Activated B cell treated with CpG ODN at 0.5 μM for 24 hours (primary cell): Measurements from ENCODE around the gene RBM47. TPM values are rescaled to one million over a fixed set of nuclear protein-coding genes. Genes with fewer than 3 reads are reported as not detected.
"Not testable (repeated sequence)": the region's sequence is repeated elsewhere in the genome, so short reads cannot be mapped to it uniquely, and the experiment has no call there.

Experiments used
- ATAC-seq: fragments of 200-7000 bp; cut with Tn5 transposase; one replicate; pipeline ENCODE4 v1.10.0; 2021; ENCODE audit warnings: low read depth, mild to moderate bottlenecking, moderate library complexity
- CTCF ChIA-PET: fragments of 350-600 bp; sonication (Branson Sonifier 250); formaldehyde crosslinking; loops from one replicate; lab custom pipeline; 2021; ENCODE audit warnings: antibody characterized with exemption; lab: Charles Lee
- POLR2A ChIA-PET: fragments of 350-600 bp; sonication (Branson Sonifier 250); formaldehyde crosslinking; loops from one replicate; lab custom pipeline; 2021; ENCODE audit warnings: antibody characterized with exemption; lab: Charles Lee
- DNase-seq: peaks from one replicate; pipeline ENCODE4 v3.0.0; 2022
- H3K27ac Mint-ChIP-seq: one replicate; pipeline ENCODE4 v1.8.0; 2020; ENCODE audit warnings: mixed read lengths
- H3K27me3 Mint-ChIP-seq: one replicate; pipeline ENCODE4 v1.8.0; 2021; ENCODE audit warnings: mixed read lengths
- H3K36me3 Mint-ChIP-seq: one replicate; pipeline ENCODE4 v1.8.0; 2021; ENCODE audit warnings: low read depth, mixed read lengths
- H3K4me1 Mint-ChIP-seq: one replicate; pipeline ENCODE4 v1.8.0; 2021; ENCODE audit warnings: mixed read lengths
- H3K4me3 Mint-ChIP-seq: one replicate; pipeline ENCODE4 v1.8.0; 2020; ENCODE audit warnings: mild to moderate bottlenecking, mixed read lengths
- H3K9me3 Mint-ChIP-seq: one replicate; pipeline ENCODE4 v1.8.0; 2020; ENCODE audit warnings: mixed read lengths
- CTCF ChIP-seq: fragments of 200-600 bp; IDR thresholded peaks from one replicate; pipeline ENCODE4 v1.8.0; 2022; ENCODE audit warnings: antibody characterized with exemption, mild to moderate bottlenecking
- intact Hi-C: fragments of 100-400 bp; cut with micrococcal nuclease; formaldehyde crosslinking; loops from one replicate; pipeline ENCODE4 v1.15.1; 2024
- total RNA-seq: library from RNA; stranded (reverse); gene quantifications from 2 replicates; pipeline ENCODE4 v1.2.3, GENCODE V29; 2022

Gene RBM47
- total RNA-seq, 1 donor from 2014 or later, result 8.0 TPM

DNA sequence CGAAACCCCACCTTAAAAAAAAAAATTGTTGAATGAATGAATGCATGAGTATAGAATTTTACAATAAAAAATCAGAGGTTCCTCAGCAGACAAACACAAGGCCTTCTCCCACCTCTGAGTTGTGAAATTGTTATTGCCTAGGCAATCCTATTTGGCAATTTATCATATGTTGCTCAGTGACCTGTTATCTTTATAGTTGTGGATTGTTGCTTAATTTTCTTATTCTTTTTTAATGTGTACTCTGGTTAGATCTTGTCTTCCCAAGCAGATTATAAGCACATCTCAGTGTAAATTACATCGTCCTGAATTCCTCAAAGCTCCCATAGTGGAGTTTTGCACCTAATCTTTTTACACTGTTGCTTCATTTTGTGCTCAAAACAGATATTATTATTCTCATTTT lies 71.9 kb downstream of the RBM47 start:
- ATAC-seq (no peak), DNase-seq (no peak)
- Mint-ChIP-seq H3K4me1 (peaks cover 28% of the 10 kb centered on the region), H3K4me3 (no peak overlapping the region), H3K27me3 (no peaks in the 10 kb centered on the region), H3K36me3 (no peaks in the 10 kb centered on the region), H3K27ac (no peak overlapping the region), H3K9me3 (no peaks in the 10 kb centered on the region)
- POLR2A ChIA-PET, result no interaction called here
- TF ChIP-seq CTCF, result no peak
- intact Hi-C loops, result no loop called here
- CTCF ChIA-PET, result no interaction called here

DNA sequence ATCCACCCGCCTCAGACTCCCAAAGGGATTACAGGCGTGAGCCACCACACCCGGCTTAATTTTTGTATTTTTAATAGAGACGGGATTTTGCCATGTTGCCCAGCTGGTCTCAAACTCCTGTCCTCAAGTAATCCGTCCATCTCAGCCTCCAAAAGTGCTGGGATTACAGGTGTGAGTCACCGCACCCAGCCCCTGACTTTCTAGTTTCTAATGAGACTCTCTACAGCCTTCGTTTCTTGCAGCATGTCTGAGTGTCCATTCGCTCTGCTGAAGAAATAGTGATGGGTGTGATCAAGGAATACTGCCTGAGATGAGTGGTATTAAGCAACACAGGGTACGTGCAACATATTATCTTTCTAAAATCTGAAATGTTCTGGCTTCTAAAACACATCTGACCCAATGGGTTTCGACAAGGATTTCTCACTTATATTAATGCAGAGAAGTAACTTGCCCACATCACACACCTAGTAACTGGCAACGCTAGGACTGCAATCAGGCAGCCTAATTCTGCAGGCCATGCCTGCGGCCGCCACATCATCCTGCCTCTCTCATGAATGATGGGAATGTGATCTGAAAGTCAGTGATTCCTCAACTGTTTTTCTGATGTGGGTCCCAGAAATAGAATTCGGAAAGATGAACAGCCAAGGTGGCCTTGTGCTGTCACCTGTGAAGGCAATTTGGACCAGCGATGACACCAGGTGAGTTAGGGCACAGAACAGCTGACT lies 74.3 kb downstream of the RBM47 start:
- POLR2A ChIA-PET, result interaction anchor here (0.7 kb wide), 1 partner anchor 337 kb away, joined by 3 read pairs; no protein-coding TSS in a partner anchor
- CTCF ChIA-PET, result no interaction called here
- no peak for ATAC-seq

GRCh38 chr4:40554641-40555040 lies 75.0 kb downstream of the RBM47 start:
- POLR2A ChIA-PET, result interaction anchor here (0.7 kb wide), 2 partner anchors 41 to 393 kb away, joined by 3 to 10 read pairs; no protein-coding TSS in a partner anchor
- H3K27ac Mint-ChIP-seq, CTCF ChIA-PET, H3K27me3 Mint-ChIP-seq, H3K4me3 Mint-ChIP-seq, H3K9me3 Mint-ChIP-seq, DNase-seq, ATAC-seq, H3K36me3 Mint-ChIP-seq: not testable (repeated sequence)
- intact Hi-C loops, result loop anchor here (5.0 kb wide), 5 partner anchors 37 to 497 kb away; partner anchors contain the start of gene N4BP2
- H3K4me1 Mint-ChIP-seq, result peaks cover 45% of the 10 kb centered on the region

More for the DNA sequence above, 74.3 kb downstream of the RBM47 start:
- no peaks in the 10 kb centered on the region for H3K9me3 Mint-ChIP-seq
- H3K27ac Mint-ChIP-seq, result no peak overlapping the region
- intact Hi-C loops, result no loop called here
- peaks cover 45% of the 10 kb centered on the region for H3K4me1 Mint-ChIP-seq
- DNase-seq, result no peak
- H3K36me3 Mint-ChIP-seq, result no peaks in the 10 kb centered on the region
- no peak for TF ChIP-seq CTCF
- H3K27me3 Mint-ChIP-seq, result no peaks in the 10 kb centered on the region
- no peak overlapping the region for H3K4me3 Mint-ChIP-seq

DNA sequence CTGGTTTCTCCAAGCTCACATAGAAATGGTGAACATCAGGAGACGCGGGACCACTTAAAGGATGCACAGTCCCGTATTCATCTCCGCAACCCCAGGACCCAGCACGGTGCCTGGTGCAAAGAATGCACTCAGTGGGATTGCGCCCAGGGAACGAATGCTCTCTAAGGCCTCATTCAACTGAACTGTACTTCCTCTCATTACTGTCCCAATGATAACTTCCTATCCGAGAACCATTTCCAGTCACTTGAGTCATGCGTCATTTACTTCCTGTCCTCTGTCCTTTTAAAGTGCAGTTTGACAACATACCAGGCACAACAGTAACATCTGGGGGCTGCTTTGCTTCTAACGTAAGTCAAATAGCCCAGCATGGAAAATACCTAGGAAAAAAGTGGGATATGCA lies 75.7 kb downstream of the RBM47 start:
- Mint-ChIP-seq H3K27me3 (no peaks in the 10 kb centered on the region), H3K4me3 (no peak overlapping the region), H3K27ac (no peak overlapping the region), H3K36me3 (no peaks in the 10 kb centered on the region), H3K4me1 (peaks cover 42% of the 10 kb centered on the region), H3K9me3 (no peaks in the 10 kb centered on the region)
- DNase-seq (no peak), ATAC-seq (peak; percentile 36)
- intact Hi-C loops, result loop anchor here (5.0 kb wide), 5 partner anchors 37 to 497 kb away; partner anchors contain the start of gene N4BP2
- CTCF ChIA-PET, result interaction anchor here (0.7 kb wide), 1 partner anchor 16 kb away, joined by 3 read pairs; no protein-coding TSS in a partner anchor
- POLR2A ChIA-PET, result interaction anchor here (0.7 kb wide), 2 partner anchors 41 to 393 kb away, joined by 3 to 10 read pairs; no protein-coding TSS in a partner anchor
- TF ChIP-seq CTCF, result no peak

- intact Hi-C loops, result loop anchor here (5.0 kb wide), 5 partner anchors 35 to 495 kb away; partner anchors contain the start of gene N4BP2
- no peak for TF ChIP-seq CTCF
- Mint-ChIP-seq H3K27me3 (no peaks in the 10 kb centered on the region), H3K36me3 (no peaks in the 10 kb centered on the region), H3K27ac (no peak overlapping the region), H3K4me1 (peaks cover 42% of the 10 kb centered on the region), H3K9me3 (no peaks in the 10 kb centered on the region), H3K4me3 (no peak overlapping the region)
- ATAC-seq (no peak), DNase-seq (no peak)
- ChIA-PET POLR2A (no interaction called here), CTCF (interaction anchor here (0.7 kb wide), 1 partner anchor 10 kb away, joined by 3 read pairs; no protein-coding TSS in a partner anchor)
Measured at GRCh38 chr4:40552536-40552935, 77.1 kb downstream of the RBM47 start.

DNA sequence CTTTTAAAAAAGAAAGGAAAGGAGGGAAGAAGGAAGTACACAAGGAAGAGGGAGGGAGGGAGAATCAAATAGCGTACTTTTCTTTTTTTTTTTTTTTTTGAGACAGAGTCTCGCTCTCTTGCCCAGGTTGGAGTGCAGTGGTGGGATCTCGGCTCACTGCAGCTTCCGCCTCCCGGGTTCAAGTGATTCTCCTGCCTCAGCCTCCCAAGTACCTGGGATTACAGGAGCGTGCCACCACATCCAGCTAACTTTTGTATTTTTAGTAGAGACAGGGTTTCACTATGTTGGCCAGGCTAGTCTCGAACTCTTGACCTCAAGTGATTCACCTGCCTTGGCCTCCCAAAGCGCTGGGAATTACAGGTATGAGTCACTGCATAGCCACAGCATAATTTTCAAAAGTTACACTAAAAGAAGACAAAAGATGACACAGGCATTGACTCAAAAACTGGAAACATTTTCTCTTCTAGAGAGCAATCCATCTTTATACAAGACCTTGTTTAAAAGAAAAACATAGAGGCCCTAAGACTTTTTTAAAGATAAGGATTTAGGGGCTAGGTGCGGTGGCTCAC lies 78.0 kb downstream of the RBM47 start:
- POLR2A ChIA-PET, result interaction anchor here (0.6 kb wide), 2 partner anchors 38 to 160 kb away, joined by 3 to 10 read pairs; no protein-coding TSS in a partner anchor
- H3K27ac Mint-ChIP-seq, result peak overlapping the region; percentile 83
- not testable (repeated sequence) for H3K9me3 Mint-ChIP-seq

More for the DNA sequence above, 78.0 kb downstream of the RBM47 start:
- Mint-ChIP-seq H3K4me1 (peaks cover 42% of the 10 kb centered on the region), H3K4me3 (peak overlapping the region; percentile 81)
- H3K36me3 Mint-ChIP-seq, ATAC-seq, DNase-seq, CTCF ChIA-PET, H3K27me3 Mint-ChIP-seq: not testable (repeated sequence)
- intact Hi-C loops, result loop anchor here (1.0 to 5.0 kb wide), 8 partner anchors 15 to 494 kb away; partner anchors contain the start of gene N4BP2
